ENCODE data around the gene CPAMD8.
"Not testable (repeated sequence)": the region's sequence is repeated elsewhere in the genome, so short reads cannot be mapped to it uniquely, and the experiment has no call there.

- TF ChIP-seq, protein P1, sequence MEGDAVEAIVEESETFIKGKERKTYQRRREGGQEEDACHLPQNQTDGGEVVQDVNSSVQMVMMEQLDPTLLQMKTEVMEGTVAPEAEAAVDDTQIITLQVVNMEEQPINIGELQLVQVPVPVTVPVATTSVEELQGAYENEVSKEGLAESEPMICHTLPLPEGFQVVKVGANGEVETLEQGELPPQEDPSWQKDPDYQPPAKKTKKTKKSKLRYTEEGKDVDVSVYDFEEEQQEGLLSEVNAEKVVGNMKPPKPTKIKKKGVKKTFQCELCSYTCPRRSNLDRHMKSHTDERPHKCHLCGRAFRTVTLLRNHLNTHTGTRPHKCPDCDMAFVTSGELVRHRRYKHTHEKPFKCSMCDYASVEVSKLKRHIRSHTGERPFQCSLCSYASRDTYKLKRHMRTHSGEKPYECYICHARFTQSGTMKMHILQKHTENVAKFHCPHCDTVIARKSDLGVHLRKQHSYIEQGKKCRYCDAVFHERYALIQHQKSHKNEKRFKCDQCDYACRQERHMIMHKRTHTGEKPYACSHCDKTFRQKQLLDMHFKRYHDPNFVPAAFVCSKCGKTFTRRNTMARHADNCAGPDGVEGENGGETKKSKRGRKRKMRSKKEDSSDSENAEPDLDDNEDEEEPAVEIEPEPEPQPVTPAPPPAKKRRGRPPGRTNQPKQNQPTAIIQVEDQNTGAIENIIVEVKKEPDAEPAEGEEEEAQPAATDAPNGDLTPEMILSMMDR (conservative IDR thresholded peaks at IDR 0.05; ENCODE audit: low read length), result not testable (repeated sequence)
- not testable (repeated sequence) for TF ChIP-seq EZH2phosphoT487 (IDR thresholded peaks at IDR 0.05; ENCODE audit: borderline replicate concordance, low read depth, low read length)
Observed at GRCh38 chr19:17014212-17014861, 12.3 kb downstream of the CPAMD8 start.
